ENCODE measurements around the gene TNFAIP2.

- no peak for TF ChIP-seq RFX5 (IDR thresholded peaks at IDR 0.05; ENCODE audit: low read depth, low read length)
- no peak for TF ChIP-seq MXI1 (IDR thresholded peaks at IDR 0.05; ENCODE audit: borderline replicate concordance, low read depth, low read length)
- TF ChIP-seq CTCF (conservative IDR thresholded peaks at IDR 0.05; ENCODE audit: low read depth, low read length) = no peak
- TF ChIP-seq BHLHE40 (IDR thresholded peaks at IDR 0.05; ENCODE audit: low read depth, low read length) = no peak
Measured at GRCh38 chr14:103121121-103121845, 2.0 kb upstream of the TNFAIP2 start.

Measured in IMR-90 (cell line).